Loucy (cell line): ENCODE measurements around the gene CADM2.

Source experiments
- H2AFZ ChIP-seq: fragments of 200-600 bp; sonication (generic); 2 replicates; pipeline ENCODE4 v1.6.0; 2016; ENCODE audit warnings: antibody characterized with exemption, mild to moderate bottlenecking, low read length, moderate library complexity
- H3F3A ChIP-seq: fragments of 200-600 bp; 2 replicates; pipeline ENCODE4 v1.6.0; 2016; ENCODE audit warnings: antibody characterized with exemption, low read depth, mild to moderate bottlenecking
- H3K27me3 ChIP-seq: fragments of 200-600 bp; sonication (generic); 2 replicates; pipeline ENCODE4 v1.6.1; 2014; ENCODE audit warnings: low read length, mild to moderate bottlenecking; ENCODE audit not compliant: insufficient read depth, poor library complexity, severe bottlenecking
- H3K36me3 ChIP-seq: fragments of 200-600 bp; sonication (generic); 2 replicates; pipeline ENCODE4 v1.6.1; 2016; ENCODE audit warnings: low read length; ENCODE audit not compliant: insufficient read depth
- H3K4me1 ChIP-seq: fragments of 200-600 bp; sonication (generic); 2 replicates; pipeline ENCODE4 v1.5.1; 2014; ENCODE audit warnings: low read length, mild to moderate bottlenecking; ENCODE audit not compliant: insufficient read depth, poor library complexity, severe bottlenecking
- H3K4me2 ChIP-seq: fragments of 200-600 bp; sonication (generic); 2 replicates; pipeline ENCODE4 v1.6.0; 2014; ENCODE audit warnings: antibody characterized with exemption, low read length, low read depth, mild to moderate bottlenecking; ENCODE audit not compliant: poor library complexity, severe bottlenecking
- H3K4me3 ChIP-seq: fragments of 200-600 bp; sonication (generic); 2 replicates; pipeline ENCODE4 v1.5.1; 2014; ENCODE audit warnings: low read length, mild to moderate bottlenecking, mixed read lengths; ENCODE audit not compliant: poor library complexity, severe bottlenecking
- H3K79me2 ChIP-seq: fragments of 200-600 bp; sonication (generic); 2 replicates; pipeline ENCODE4 v1.6.1; 2014; ENCODE audit warnings: low read length; ENCODE audit not compliant: insufficient read depth
- H3K9ac ChIP-seq: fragments of 200-600 bp; sonication (generic); 2 replicates; pipeline ENCODE4 v1.6.0; 2014; ENCODE audit warnings: mild to moderate bottlenecking, low read depth, low read length, moderate library complexity; ENCODE audit not compliant: poor library complexity, severe bottlenecking
- H3K9me2 ChIP-seq: fragments of 200-600 bp; sonication (generic); replicated peaks from 2 replicates; pipeline ENCODE4 v1.6.1; 2016; ENCODE audit warnings: low read depth, low read length, mixed read lengths
- H3K9me3 ChIP-seq: fragments of 200-600 bp; sonication (generic); 2 replicates; pipeline ENCODE4 v1.6.1; 2014; ENCODE audit warnings: mild to moderate bottlenecking, antibody characterized with exemption, low read length, low read depth; ENCODE audit not compliant: insufficient read depth
- H4K20me1 ChIP-seq: fragments of 200-600 bp; sonication (generic); 2 replicates; pipeline ENCODE4 v1.6.0; 2014; ENCODE audit warnings: antibody characterized with exemption, low read length, mild to moderate bottlenecking; ENCODE audit not compliant: insufficient read depth, poor library complexity, severe bottlenecking
- CTCF ChIP-seq: fragments of 200-600 bp; sonication (generic); conservative IDR thresholded peaks from 2 replicates; pipeline ENCODE4 v1.5.1; 2014; ENCODE audit warnings: mild to moderate bottlenecking, antibody characterized with exemption, low read length
- EZH2phosphoT487 ChIP-seq: fragments of 200-600 bp; IDR thresholded peaks from 2 replicates; pipeline ENCODE4 v1.6.1; 2018; ENCODE audit warnings: antibody characterized with exemption, mild to moderate bottlenecking, moderate library complexity, borderline replicate concordance

Gene CADM2

GRCh38 chr3:85164436-85164835, 205.6 kb downstream of the CADM2 start:
- no peaks in the 10 kb centered on the region for H3K79me2 ChIP-seq

GRCh38 chr3:85167576-85167975, 208.8 kb downstream of the CADM2 start:
- no peaks in the 10 kb centered on the region for H4K20me1 ChIP-seq

More at GRCh38 chr3:85164436-85164835, 205.6 kb downstream of the CADM2 start:
- Histone ChIP-seq H3K9me2 (no peaks in the 10 kb centered on the region), H3K36me3 (no peaks in the 10 kb centered on the region), H3K4me1 (no peaks in the 10 kb centered on the region), H3F3A (no peaks in the 10 kb centered on the region), H3K9ac (no peak overlapping the region), H4K20me1 (no peaks in the 10 kb centered on the region), H2AFZ (no peak overlapping the region), H3K4me2 (no peak overlapping the region), H3K27me3 (no peaks in the 10 kb centered on the region), H3K4me3 (no peak overlapping the region), H3K9me3 (no peaks in the 10 kb centered on the region)
- TF ChIP-seq EZH2phosphoT487: no peak
- no peak for TF ChIP-seq CTCF

GRCh38 chr3:85170646-85171045, 211.9 kb downstream of the CADM2 start:
- Histone ChIP-seq H3K36me3 (no peaks in the 10 kb centered on the region), H3K79me2 (no peaks in the 10 kb centered on the region), H3F3A (no peaks in the 10 kb centered on the region), H3K27me3 (no peaks in the 10 kb centered on the region), H2AFZ (no peak overlapping the region), H3K4me1 (no peaks in the 10 kb centered on the region), H3K4me2 (no peak overlapping the region), H4K20me1 (no peaks in the 10 kb centered on the region), H3K9me3 (no peaks in the 10 kb centered on the region), H3K4me3 (no peak overlapping the region), H3K9ac (no peak overlapping the region), H3K9me2 (no peaks in the 10 kb centered on the region)
- TF ChIP-seq CTCF: no peak
- no peak for TF ChIP-seq EZH2phosphoT487

More at GRCh38 chr3:85167576-85167975, 208.8 kb downstream of the CADM2 start:
- H3K9me2 ChIP-seq: no peaks in the 10 kb centered on the region
- no peaks in the 10 kb centered on the region for H3K79me2 ChIP-seq
- H2AFZ ChIP-seq: no peak overlapping the region
- H3K4me1 ChIP-seq: no peaks in the 10 kb centered on the region
- no peak overlapping the region for H3K4me2 ChIP-seq
- H3K36me3 ChIP-seq: no peaks in the 10 kb centered on the region
- H3F3A ChIP-seq: no peaks in the 10 kb centered on the region
- H3K9ac ChIP-seq: no peak overlapping the region
- no peaks in the 10 kb centered on the region for H3K27me3 ChIP-seq
- no peak overlapping the region for H3K4me3 ChIP-seq
- TF ChIP-seq CTCF: no peak
- TF ChIP-seq EZH2phosphoT487: no peak
- no peaks in the 10 kb centered on the region for H3K9me3 ChIP-seq
